PC-3 (cell line): ENCODE data around the gene CACNA1D.

ENCODE experiments used
- CTCF ChIP-seq: fragments of 300-600 bp; sonication (generic); conservative IDR thresholded peaks from 2 replicates; pipeline ENCODE4 v1.5.1; 2017; ENCODE audit warnings: antibody characterized with exemption, low read depth, mild to moderate bottlenecking, low read length
- EZH2 ChIP-seq: fragments of 300-600 bp; sonication (generic); IDR thresholded peaks from one replicate; pipeline ENCODE4 v1.6.1; 2017; ENCODE audit warnings: antibody characterized with exemption, mild to moderate bottlenecking, low read length; ENCODE audit not compliant: unreplicated experiment

- no peak for TF ChIP-seq CTCF
- TF ChIP-seq EZH2 = no peak
These were observed 336.5 kb downstream of the CACNA1D start for GRCh38 chr3:53830944-53831343.
